B cell (primary cell): ENCODE results near the gene ANGPTL2.

ENCODE experiments used
- CTCF ChIP-seq: fragments of 200-600 bp; IDR thresholded peaks from one replicate; pipeline ENCODE4 v1.8.0; 2022; ENCODE audit warnings: antibody characterized with exemption, mild to moderate bottlenecking
- EZH2 ChIP-seq: IDR thresholded peaks from 2 replicates; pipeline ENCODE4 v1.6.1; 2012; ENCODE audit warnings: borderline replicate concordance, low read depth, mild to moderate bottlenecking, moderate library complexity, low read length; ENCODE audit not compliant: insufficient read depth, poor library complexity, severe bottlenecking

- TF ChIP-seq CTCF (no peak), EZH2 (no peak)
Measured at GRCh38 chr9:127124792-127125191, 2.4 kb upstream of the ANGPTL2 start.
